ENCODE measurements around the gene TRMO.

The TRMO gene

DNA sequence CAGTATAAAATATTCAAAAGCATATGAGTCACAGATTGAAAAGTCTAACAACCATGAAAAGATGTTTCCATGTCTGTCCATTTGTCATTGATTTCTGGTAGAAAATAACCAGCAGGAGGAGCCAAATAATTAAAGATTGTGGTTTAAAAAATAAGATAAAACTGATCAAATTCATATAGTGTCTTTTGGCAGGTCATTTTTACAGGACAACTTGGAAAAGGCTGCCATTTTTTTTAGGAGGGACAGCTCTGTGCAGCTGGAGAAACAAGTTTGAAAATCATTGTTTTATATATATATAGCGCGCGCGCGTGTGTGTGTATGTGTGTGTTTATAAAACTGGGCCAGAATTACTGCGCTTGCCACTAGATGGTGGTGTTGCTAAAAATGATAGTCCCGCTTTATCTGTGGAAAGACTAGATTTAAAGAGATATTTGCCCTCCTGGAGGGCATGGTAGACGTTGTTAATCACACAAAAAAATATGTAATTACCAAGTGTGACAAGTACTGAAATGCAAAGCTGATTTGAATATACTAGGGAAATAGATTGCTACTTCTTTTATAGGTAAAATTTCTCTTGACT is 1.3 kb upstream of the TRMO start:
- POLR2A ChIA-PET, result interaction anchor here (0.8 kb wide), 1 partner anchor 112 kb away, joined by 3 read pairs; no protein-coding TSS in a partner anchor
- CTCF ChIA-PET, result interaction anchor here (0.5 to 6.2 kb wide), 72 partner anchors 12 to 852 kb away, joined by 3 to 62 read pairs (median 5); partner anchors contain the start of genes ANP32B, CORO2A, NANS and TBC1D2
- TF ChIP-seq, protein P1, sequence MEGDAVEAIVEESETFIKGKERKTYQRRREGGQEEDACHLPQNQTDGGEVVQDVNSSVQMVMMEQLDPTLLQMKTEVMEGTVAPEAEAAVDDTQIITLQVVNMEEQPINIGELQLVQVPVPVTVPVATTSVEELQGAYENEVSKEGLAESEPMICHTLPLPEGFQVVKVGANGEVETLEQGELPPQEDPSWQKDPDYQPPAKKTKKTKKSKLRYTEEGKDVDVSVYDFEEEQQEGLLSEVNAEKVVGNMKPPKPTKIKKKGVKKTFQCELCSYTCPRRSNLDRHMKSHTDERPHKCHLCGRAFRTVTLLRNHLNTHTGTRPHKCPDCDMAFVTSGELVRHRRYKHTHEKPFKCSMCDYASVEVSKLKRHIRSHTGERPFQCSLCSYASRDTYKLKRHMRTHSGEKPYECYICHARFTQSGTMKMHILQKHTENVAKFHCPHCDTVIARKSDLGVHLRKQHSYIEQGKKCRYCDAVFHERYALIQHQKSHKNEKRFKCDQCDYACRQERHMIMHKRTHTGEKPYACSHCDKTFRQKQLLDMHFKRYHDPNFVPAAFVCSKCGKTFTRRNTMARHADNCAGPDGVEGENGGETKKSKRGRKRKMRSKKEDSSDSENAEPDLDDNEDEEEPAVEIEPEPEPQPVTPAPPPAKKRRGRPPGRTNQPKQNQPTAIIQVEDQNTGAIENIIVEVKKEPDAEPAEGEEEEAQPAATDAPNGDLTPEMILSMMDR (IDR thresholded peaks at IDR 0.05; ENCODE audit: insufficient read depth, low read length, missing control alignments), result peak; percentile 67
- peak overlapping the region; percentile 24 for H3K4me3 ChIP-seq (ENCODE audit: low read depth, low read length)
- DNase-seq (ENCODE audit: low read depth, low spot score), result no peak

- H3K4me3 ChIP-seq (ENCODE audit: low read depth, low read length), result no peak overlapping the region
- ChIA-PET CTCF (interaction anchor here (0.6 to 6.2 kb wide), 5 partner anchors 18 to 345 kb away, joined by 3 to 62 read pairs (median 3); partner anchors contain the start of gene ANP32B), POLR2A (no interaction called here)
- no peak for DNase-seq (ENCODE audit: low read depth, low spot score)
- TF ChIP-seq, protein P1 (IDR thresholded peaks at IDR 0.05; ENCODE audit: insufficient read depth, low read length, missing control alignments), result no peak
Measured at GRCh38 chr9:97919217-97919813, 3.0 kb downstream of the TRMO start.

- H3K4me3 ChIP-seq (ENCODE audit: low read depth, low read length), result no peak overlapping the region
- CTCF ChIA-PET, result interaction anchor here (2.0 kb wide), 1 partner anchor 16 kb away, joined by 10 read pairs; no protein-coding TSS in a partner anchor
- TF ChIP-seq, protein P1 (IDR thresholded peaks at IDR 0.05; ENCODE audit: insufficient read depth, low read length, missing control alignments), result no peak
- POLR2A ChIA-PET, result no interaction called here
- DNase-seq (ENCODE audit: low read depth, low spot score), result no peak
Measured at GRCh38 chr9:97918611-97919010, 3.7 kb downstream of the TRMO start.

- TF ChIP-seq, protein P1 (IDR thresholded peaks at IDR 0.05; ENCODE audit: insufficient read depth, low read length, missing control alignments), result no peak
- ChIA-PET POLR2A (no interaction called here), CTCF (interaction anchor here (5.1 to 8.8 kb wide), 2 partner anchors 10 to 12 kb away, joined by 40 to 71 read pairs; partner anchors contain the start of gene TRMO)
- no peak for DNase-seq (ENCODE audit: low read depth, low spot score)
- H3K4me3 ChIP-seq (ENCODE audit: low read depth, low read length), result no peak overlapping the region
Measured at GRCh38 chr9:97911970-97912369, 10.3 kb downstream of the TRMO start.

- TF ChIP-seq, protein P1 (IDR thresholded peaks at IDR 0.05; ENCODE audit: insufficient read depth, low read length, missing control alignments), result no peak
- H3K4me3 ChIP-seq (ENCODE audit: low read depth, low read length), result no peak overlapping the region
- DNase-seq (ENCODE audit: low read depth, low spot score), result no peak
- POLR2A ChIA-PET, result no interaction called here
- CTCF ChIA-PET, result interaction anchor here (5.1 to 8.8 kb wide), 2 partner anchors 11 kb away, joined by 40 to 71 read pairs; partner anchors contain the start of gene TRMO
Measured at GRCh38 chr9:97911528-97911927, 10.8 kb downstream of the TRMO start.

- POLR2A ChIA-PET, result no interaction called here
- no peak for DNase-seq (ENCODE audit: low read depth, low spot score)
- CTCF ChIA-PET, result interaction anchor here (5.1 to 8.8 kb wide), 2 partner anchors 10 to 12 kb away, joined by 40 to 71 read pairs; partner anchors contain the start of gene TRMO
- TF ChIP-seq, protein P1 (IDR thresholded peaks at IDR 0.05; ENCODE audit: insufficient read depth, low read length, missing control alignments), result no peak
- H3K4me3 ChIP-seq (ENCODE audit: low read depth, low read length), result no peak overlapping the region
Measured at GRCh38 chr9:97910357-97910756, 11.9 kb downstream of the TRMO start.
